ENCODE data around the gene SMCO2. TPM values are rescaled to one million over a fixed set of nuclear protein-coding genes. Genes with fewer than 3 reads are reported as not detected.

The SMCO2 gene
- total and polyA plus RNA-seq, 9 of the 15 experiments (the other 6 are each of a cell fraction or from before 2014, with no cell fraction given): not detected

- TF ChIP-seq ZFPM2 (CRISPR knock-in tag; IDR thresholded peaks at IDR 0.05) (no peak), HNRNPUL1 (IDR thresholded peaks at IDR 0.05; ENCODE audit: low read length) (no peak), CBX1 (IDR thresholded peaks at IDR 0.05; ENCODE audit: low read depth) (no peak), SIX5 (IDR thresholded peaks at IDR 0.05; ENCODE audit: borderline replicate concordance in 1 of 2, insufficient read depth in 1 of 2, low read depth in 1 of 2, low read length in 2 of 2) (no peak), JUNB (CRISPR knock-in tag; conservative IDR thresholded peaks at IDR 0.05) (no peak), NFRKB (IDR thresholded peaks at IDR 0.05; ENCODE audit: low read depth) (no peak), IFI16 (CRISPR knock-in tag; IDR thresholded peaks at IDR 0.05) (no peak), HMG20A (CRISPR knock-in tag; conservative IDR thresholded peaks at IDR 0.05) (no peak), ZNF764 (CRISPR knock-in tag; IDR thresholded peaks at IDR 0.05; ENCODE audit: low read depth) (no peak), CBFA2T3 (IDR thresholded peaks at IDR 0.05) (peak; percentile 51), PHB2 (IDR thresholded peaks at IDR 0.05; ENCODE audit: low read depth) (no peak), SMARCC2 (IDR thresholded peaks at IDR 0.05; ENCODE audit: low read depth) (no peak), POLR3A (IDR thresholded peaks at IDR 0.05; ENCODE audit: borderline replicate concordance, extremely low read depth, insufficient read depth, insufficient read length) (no peak), STAT6 (CRISPR knock-in tag; IDR thresholded peaks at IDR 0.05) (no peak), SIN3A (IDR thresholded peaks at IDR 0.05; ENCODE audit: borderline replicate concordance in 2 of 2, control insufficient read depth in 1 of 2, low read depth in 2 of 2, low read length in 2 of 2) (no peak), TEAD2 (tag; IDR thresholded peaks at IDR 0.05) (no peak), SLC30A9 (CRISPR knock-in tag; IDR thresholded peaks at IDR 0.05) (no peak), TAL1 (IDR thresholded peaks at IDR 0.05) (peak; percentile 39), ZNF699 (CRISPR knock-in tag; IDR thresholded peaks at IDR 0.05; ENCODE audit: insufficient replicate concordance) (no peak), CEBPG (CRISPR knock-in tag; IDR thresholded peaks at IDR 0.05) (no peak), CEBPG (tag; conservative IDR thresholded peaks at IDR 0.05 in 1 of 2, IDR thresholded peaks at IDR 0.05 in 1 of 2) (no peak), POLR2AphosphoS2 (IDR thresholded peaks at IDR 0.05; ENCODE audit: low read length) (no peak)
- TF ChIP-seq, protein P1, sequence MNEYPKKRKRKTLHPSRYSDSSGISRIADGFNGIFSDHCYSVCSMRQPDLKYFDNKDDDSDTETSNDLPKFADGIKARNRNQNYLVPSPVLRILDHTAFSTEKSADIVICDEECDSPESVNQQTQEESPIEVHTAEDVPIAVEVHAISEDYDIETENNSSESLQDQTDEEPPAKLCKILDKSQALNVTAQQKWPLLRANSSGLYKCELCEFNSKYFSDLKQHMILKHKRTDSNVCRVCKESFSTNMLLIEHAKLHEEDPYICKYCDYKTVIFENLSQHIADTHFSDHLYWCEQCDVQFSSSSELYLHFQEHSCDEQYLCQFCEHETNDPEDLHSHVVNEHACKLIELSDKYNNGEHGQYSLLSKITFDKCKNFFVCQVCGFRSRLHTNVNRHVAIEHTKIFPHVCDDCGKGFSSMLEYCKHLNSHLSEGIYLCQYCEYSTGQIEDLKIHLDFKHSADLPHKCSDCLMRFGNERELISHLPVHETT (CRISPR knock-in tag; conservative IDR thresholded peaks at IDR 0.05 in 1 of 2, IDR thresholded peaks at IDR 0.05 in 1 of 2): peak in 1 of 2 experiments; percentile 12; a peak in 1 of 4 replicates
Measured at GRCh38 chr12:27549236-27549800, 102.8 kb downstream of the SMCO2 start (continued).

Measured in K562 (cell line).